ENCODE data around the gene BRD4.

The BRD4 gene

GRCh38 chr19:15280048-15280725 lies 52.2 kb downstream of the BRD4 start:
- H3K4me3 ChIP-seq (ENCODE audit: extremely low read depth, insufficient read depth, low read length, poor library complexity, severe bottlenecking): no peak overlapping the region
- no peaks in the 10 kb centered on the region for H3K9me3 ChIP-seq (ENCODE audit: control insufficient read depth, low read length)
- peaks cover 60% of the 10 kb centered on the region for H3K4me1 ChIP-seq (ENCODE audit: control insufficient read depth, insufficient read depth, low read length, poor library complexity, severe bottlenecking)
- peaks cover 18% of the 10 kb centered on the region for H3K36me3 ChIP-seq (ENCODE audit: control insufficient read depth, insufficient read depth, low read length)
- peak overlapping the region; percentile 10 for H3K27ac ChIP-seq (ENCODE audit: low read depth, low read length, severe bottlenecking)
- 85 to 90% methylated on average over 3 to 4 of the region's 6 CpGs for WGBS, 2 experiments (ENCODE audit: insufficient coverage in 2 of 2)

- WGBS, 2 experiments (ENCODE audit: insufficient coverage in 2 of 2): 96 to 100% methylated on average over 2 of the region's 4 CpGs
- Histone ChIP-seq H3K4me1 (ENCODE audit: control insufficient read depth, insufficient read depth, low read length, poor library complexity, severe bottlenecking) (peaks cover 52% of the 10 kb centered on the region), H3K27ac (ENCODE audit: low read depth, low read length, severe bottlenecking) (peak overlapping the region; percentile 49), H3K9me3 (ENCODE audit: control insufficient read depth, low read length) (no peaks in the 10 kb centered on the region), H3K36me3 (ENCODE audit: control insufficient read depth, insufficient read depth, low read length) (peaks cover 18% of the 10 kb centered on the region), H3K4me3 (ENCODE audit: extremely low read depth, insufficient read depth, low read length, poor library complexity, severe bottlenecking) (no peak overlapping the region)
Observed at GRCh38 chr19:15279326-15279904, 52.9 kb downstream of the BRD4 start.

- WGBS, 2 experiments (ENCODE audit: insufficient coverage in 2 of 2): 95 to 99% methylated on average over 7 to 10 of the region's 11 CpGs
- H3K4me1 ChIP-seq (ENCODE audit: control insufficient read depth, insufficient read depth, low read length, poor library complexity, severe bottlenecking): peaks cover 34% of the 10 kb centered on the region
- H3K9me3 ChIP-seq (ENCODE audit: control insufficient read depth, low read length): no peaks in the 10 kb centered on the region
- H3K36me3 ChIP-seq (ENCODE audit: control insufficient read depth, insufficient read depth, low read length): peaks cover 45% of the 10 kb centered on the region
- no peak overlapping the region for H3K27ac ChIP-seq (ENCODE audit: low read depth, low read length, severe bottlenecking)
- no peak overlapping the region for H3K4me3 ChIP-seq (ENCODE audit: extremely low read depth, insufficient read depth, low read length, poor library complexity, severe bottlenecking)
Observed at GRCh38 chr19:15276620-15277215, 55.6 kb downstream of the BRD4 start.

DNA sequence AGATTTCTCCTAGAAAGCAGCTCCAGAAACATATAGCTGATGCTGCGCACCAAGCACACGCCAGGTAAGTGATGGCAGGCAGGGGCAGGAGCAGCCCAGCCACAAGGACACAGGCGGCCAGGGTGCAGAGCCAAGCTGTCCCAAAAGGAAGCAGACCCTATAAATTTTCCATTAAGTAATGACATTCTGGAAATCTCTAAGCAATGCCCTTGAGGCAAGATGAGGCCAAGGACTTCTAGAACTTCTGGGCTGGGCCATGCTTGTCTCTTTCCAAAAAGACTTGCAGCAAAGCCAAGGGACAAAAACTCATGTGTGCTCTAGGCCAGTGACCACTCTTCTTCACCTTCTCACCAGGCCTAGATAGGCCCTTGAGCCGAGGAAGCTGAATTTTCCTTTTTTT lies 57.9 kb downstream of the BRD4 start:
- 87 to 94% methylated on average over 3 of the region's 4 CpGs for WGBS, 2 experiments (ENCODE audit: insufficient coverage in 2 of 2)

DNA sequence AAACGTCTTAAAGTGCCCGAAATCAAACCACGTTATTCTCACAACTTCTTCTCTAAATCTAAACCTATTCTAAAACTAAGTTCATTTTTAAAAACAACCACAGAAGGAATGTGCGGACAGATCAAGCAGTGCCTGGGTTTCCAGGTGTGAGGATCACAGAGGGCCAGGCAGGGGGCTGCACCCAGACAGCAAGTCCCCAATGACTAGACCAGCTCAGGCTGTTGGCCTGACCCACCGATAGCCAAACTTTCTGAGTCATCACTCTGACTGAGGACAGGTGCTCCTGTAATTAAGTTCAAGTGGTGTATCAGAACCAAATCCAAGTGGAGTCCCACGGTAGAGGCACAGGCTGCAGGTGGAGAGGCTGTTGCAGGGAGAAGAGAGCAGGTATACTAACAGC lies 62.5 kb downstream of the BRD4 start:
- no peak overlapping the region for H3K27ac ChIP-seq (ENCODE audit: low read depth, low read length, severe bottlenecking)
- H3K4me1 ChIP-seq (ENCODE audit: control insufficient read depth, insufficient read depth, low read length, poor library complexity, severe bottlenecking): no peaks in the 10 kb centered on the region
- 91 to 92% methylated on average over 6 of the region's 6 CpGs for WGBS, 2 experiments (ENCODE audit: insufficient coverage in 2 of 2)
- no peak overlapping the region for H3K4me3 ChIP-seq (ENCODE audit: extremely low read depth, insufficient read depth, low read length, poor library complexity, severe bottlenecking)
- no peaks in the 10 kb centered on the region for H3K9me3 ChIP-seq (ENCODE audit: control insufficient read depth, low read length)
- H3K36me3 ChIP-seq (ENCODE audit: control insufficient read depth, insufficient read depth, low read length): peaks cover 95% of the 10 kb centered on the region

More for the DNA sequence above, 57.9 kb downstream of the BRD4 start:
- H3K27ac ChIP-seq (ENCODE audit: low read depth, low read length, severe bottlenecking): no peak overlapping the region
- no peak overlapping the region for H3K4me3 ChIP-seq (ENCODE audit: extremely low read depth, insufficient read depth, low read length, poor library complexity, severe bottlenecking)
- no peaks in the 10 kb centered on the region for H3K9me3 ChIP-seq (ENCODE audit: control insufficient read depth, low read length)
- H3K4me1 ChIP-seq (ENCODE audit: control insufficient read depth, insufficient read depth, low read length, poor library complexity, severe bottlenecking): peaks cover 17% of the 10 kb centered on the region
- peaks cover 64% of the 10 kb centered on the region for H3K36me3 ChIP-seq (ENCODE audit: control insufficient read depth, insufficient read depth, low read length)

GRCh38 chr19:15268928-15269253 lies 63.4 kb downstream of the BRD4 start:
- Histone ChIP-seq H3K9me3 (ENCODE audit: control insufficient read depth, low read length) (no peaks in the 10 kb centered on the region), H3K36me3 (ENCODE audit: control insufficient read depth, insufficient read depth, low read length) (peaks cover 100% of the 10 kb centered on the region), H3K27ac (ENCODE audit: low read depth, low read length, severe bottlenecking) (no peak overlapping the region), H3K4me1 (ENCODE audit: control insufficient read depth, insufficient read depth, low read length, poor library complexity, severe bottlenecking) (no peaks in the 10 kb centered on the region), H3K4me3 (ENCODE audit: extremely low read depth, insufficient read depth, low read length, poor library complexity, severe bottlenecking) (no peak overlapping the region)
- 96 to 100% methylated on average over 2 to 3 of the region's 5 CpGs for WGBS, 2 experiments (ENCODE audit: insufficient coverage in 2 of 2)

GRCh38 chr19:15268192-15268927 lies 64.0 kb downstream of the BRD4 start:
- 93 to 95% methylated on average over 8 to 9 of the region's 12 CpGs for WGBS, 2 experiments (ENCODE audit: insufficient coverage in 2 of 2)
- H3K9me3 ChIP-seq (ENCODE audit: control insufficient read depth, low read length): no peaks in the 10 kb centered on the region
- H3K27ac ChIP-seq (ENCODE audit: low read depth, low read length, severe bottlenecking): no peak overlapping the region
- H3K4me1 ChIP-seq (ENCODE audit: control insufficient read depth, insufficient read depth, low read length, poor library complexity, severe bottlenecking): no peaks in the 10 kb centered on the region
- peaks cover 100% of the 10 kb centered on the region for H3K36me3 ChIP-seq (ENCODE audit: control insufficient read depth, insufficient read depth, low read length)
- H3K4me3 ChIP-seq (ENCODE audit: extremely low read depth, insufficient read depth, low read length, poor library complexity, severe bottlenecking): no peak overlapping the region

GRCh38 chr19:15266683-15267082 lies 65.7 kb downstream of the BRD4 start:
- Histone ChIP-seq H3K27ac (ENCODE audit: low read depth, low read length, severe bottlenecking) (no peak overlapping the region), H3K36me3 (ENCODE audit: control insufficient read depth, insufficient read depth, low read length) (peaks cover 100% of the 10 kb centered on the region)
- 100% methylated on average over 1 of the region's 1 CpG; no CpG with 5 or more reads in 1 of the 2 experiments for WGBS, 2 experiments (ENCODE audit: insufficient coverage in 2 of 2)

GRCh38 chr19:15265850-15266248 lies 66.5 kb downstream of the BRD4 start:
- Histone ChIP-seq H3K4me3 (ENCODE audit: extremely low read depth, insufficient read depth, low read length, poor library complexity, severe bottlenecking) (no peak overlapping the region), H3K27ac (ENCODE audit: low read depth, low read length, severe bottlenecking) (no peak overlapping the region), H3K9me3 (ENCODE audit: control insufficient read depth, low read length) (no peaks in the 10 kb centered on the region), H3K36me3 (ENCODE audit: control insufficient read depth, insufficient read depth, low read length) (peaks cover 99% of the 10 kb centered on the region), H3K4me1 (ENCODE audit: control insufficient read depth, insufficient read depth, low read length, poor library complexity, severe bottlenecking) (no peaks in the 10 kb centered on the region)
- WGBS, 2 experiments (ENCODE audit: insufficient coverage in 2 of 2): 97 to 98% methylated on average over 8 of the region's 8 CpGs

More at GRCh38 chr19:15266683-15267082, 65.7 kb downstream of the BRD4 start:
- no peak overlapping the region for H3K4me3 ChIP-seq (ENCODE audit: extremely low read depth, insufficient read depth, low read length, poor library complexity, severe bottlenecking)
- H3K9me3 ChIP-seq (ENCODE audit: control insufficient read depth, low read length): no peaks in the 10 kb centered on the region
- no peaks in the 10 kb centered on the region for H3K4me1 ChIP-seq (ENCODE audit: control insufficient read depth, insufficient read depth, low read length, poor library complexity, severe bottlenecking)

GRCh38 chr19:15265214-15265849 lies 67.0 kb downstream of the BRD4 start:
- peaks cover 99% of the 10 kb centered on the region for H3K36me3 ChIP-seq (ENCODE audit: control insufficient read depth, insufficient read depth, low read length)
- no peak overlapping the region for H3K27ac ChIP-seq (ENCODE audit: low read depth, low read length, severe bottlenecking)
- 97% methylated on average over 18 to 21 of the region's 26 CpGs for WGBS, 2 experiments (ENCODE audit: insufficient coverage in 2 of 2)
- H3K4me1 ChIP-seq (ENCODE audit: control insufficient read depth, insufficient read depth, low read length, poor library complexity, severe bottlenecking): no peaks in the 10 kb centered on the region
- H3K9me3 ChIP-seq (ENCODE audit: control insufficient read depth, low read length): no peaks in the 10 kb centered on the region
- H3K4me3 ChIP-seq (ENCODE audit: extremely low read depth, insufficient read depth, low read length, poor library complexity, severe bottlenecking): no peak overlapping the region
